ENCODE measurements around the gene CERK. TPM values are rescaled to one million over a fixed set of nuclear protein-coding genes. Genes with fewer than 3 reads are reported as not detected.

CERK gene
- total and polyA plus RNA-seq, 2 of the 13 experiments (the other 11 are each of a cell fraction or from before 2014, with no cell fraction given): 40.3 to 41.9 TPM

- no peak for TF ChIP-seq PRMT3 (CRISPR knock-in tag; IDR thresholded peaks at IDR 0.05; ENCODE audit: borderline replicate concordance, low read depth)
- TF ChIP-seq NFE2L1 (CRISPR knock-in tag; IDR thresholded peaks at IDR 0.05; ENCODE audit: borderline replicate concordance): no peak
- TF ChIP-seq, protein P1, sequence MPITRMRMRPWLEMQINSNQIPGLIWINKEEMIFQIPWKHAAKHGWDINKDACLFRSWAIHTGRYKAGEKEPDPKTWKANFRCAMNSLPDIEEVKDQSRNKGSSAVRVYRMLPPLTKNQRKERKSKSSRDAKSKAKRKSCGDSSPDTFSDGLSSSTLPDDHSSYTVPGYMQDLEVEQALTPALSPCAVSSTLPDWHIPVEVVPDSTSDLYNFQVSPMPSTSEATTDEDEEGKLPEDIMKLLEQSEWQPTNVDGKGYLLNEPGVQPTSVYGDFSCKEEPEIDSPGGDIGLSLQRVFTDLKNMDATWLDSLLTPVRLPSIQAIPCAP (CRISPR knock-in tag; IDR thresholded peaks at IDR 0.05; ENCODE audit: low read depth): no peak
- TF ChIP-seq ZSCAN25 (CRISPR knock-in tag; IDR thresholded peaks at IDR 0.05): peak; percentile 94
- TF ChIP-seq, protein P2, sequence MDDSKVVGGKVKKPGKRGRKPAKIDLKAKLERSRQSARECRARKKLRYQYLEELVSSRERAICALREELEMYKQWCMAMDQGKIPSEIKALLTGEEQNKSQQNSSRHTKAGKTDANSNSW (CRISPR knock-in tag; IDR thresholded peaks at IDR 0.05; ENCODE audit: borderline replicate concordance): no peak
- TF ChIP-seq MTA1 (CRISPR knock-in tag; IDR thresholded peaks at IDR 0.05; ENCODE audit: borderline replicate concordance): peak; percentile 85
- no peak for TF ChIP-seq TCF7L2 (IDR thresholded peaks at IDR 0.05; ENCODE audit: low read depth, low read length)
- TF ChIP-seq ZNF792 (CRISPR knock-in tag; IDR thresholded peaks at IDR 0.05): no peak
- TF ChIP-seq, protein P3, sequence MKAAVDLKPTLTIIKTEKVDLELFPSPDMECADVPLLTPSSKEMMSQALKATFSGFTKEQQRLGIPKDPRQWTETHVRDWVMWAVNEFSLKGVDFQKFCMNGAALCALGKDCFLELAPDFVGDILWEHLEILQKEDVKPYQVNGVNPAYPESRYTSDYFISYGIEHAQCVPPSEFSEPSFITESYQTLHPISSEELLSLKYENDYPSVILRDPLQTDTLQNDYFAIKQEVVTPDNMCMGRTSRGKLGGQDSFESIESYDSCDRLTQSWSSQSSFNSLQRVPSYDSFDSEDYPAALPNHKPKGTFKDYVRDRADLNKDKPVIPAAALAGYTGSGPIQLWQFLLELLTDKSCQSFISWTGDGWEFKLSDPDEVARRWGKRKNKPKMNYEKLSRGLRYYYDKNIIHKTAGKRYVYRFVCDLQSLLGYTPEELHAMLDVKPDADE (CRISPR knock-in tag; IDR thresholded peaks at IDR 0.05): no peak
- no peak for TF ChIP-seq ZNF432 (CRISPR knock-in tag; IDR thresholded peaks at IDR 0.05; ENCODE audit: borderline replicate concordance)
- peak; percentile 72 for TF ChIP-seq FOXA3 (CRISPR knock-in tag; IDR thresholded peaks at IDR 0.05)
- TF ChIP-seq FIP1L1 (IDR thresholded peaks at IDR 0.05; ENCODE audit: borderline replicate concordance, insufficient read depth, low read depth, low read length): no peak
- TF ChIP-seq SALL1 (CRISPR knock-in tag; IDR thresholded peaks at IDR 0.05): peak; percentile 87
- no peak for TF ChIP-seq TEAD2 (CRISPR knock-in tag; IDR thresholded peaks at IDR 0.05)
- no peak for TF ChIP-seq LCORL (IDR thresholded peaks at IDR 0.05)
- peak; percentile 71; the same call in 1 of the 2 replicates for TF ChIP-seq LCORL (CRISPR knock-in tag; IDR thresholded peaks at IDR 0.05)
- no peak for TF ChIP-seq ZFAT (CRISPR knock-in tag; conservative IDR thresholded peaks at IDR 0.05)
- no peak for TF ChIP-seq NFE2L2 (IDR thresholded peaks at IDR 0.05; ENCODE audit: low read length)
- TF ChIP-seq ZBTB21 (CRISPR knock-in tag; IDR thresholded peaks at IDR 0.05): no peak
- TF ChIP-seq SUZ12 (IDR thresholded peaks at IDR 0.05; ENCODE audit: low read depth, low read length): no peak
- TF ChIP-seq, protein P4, sequence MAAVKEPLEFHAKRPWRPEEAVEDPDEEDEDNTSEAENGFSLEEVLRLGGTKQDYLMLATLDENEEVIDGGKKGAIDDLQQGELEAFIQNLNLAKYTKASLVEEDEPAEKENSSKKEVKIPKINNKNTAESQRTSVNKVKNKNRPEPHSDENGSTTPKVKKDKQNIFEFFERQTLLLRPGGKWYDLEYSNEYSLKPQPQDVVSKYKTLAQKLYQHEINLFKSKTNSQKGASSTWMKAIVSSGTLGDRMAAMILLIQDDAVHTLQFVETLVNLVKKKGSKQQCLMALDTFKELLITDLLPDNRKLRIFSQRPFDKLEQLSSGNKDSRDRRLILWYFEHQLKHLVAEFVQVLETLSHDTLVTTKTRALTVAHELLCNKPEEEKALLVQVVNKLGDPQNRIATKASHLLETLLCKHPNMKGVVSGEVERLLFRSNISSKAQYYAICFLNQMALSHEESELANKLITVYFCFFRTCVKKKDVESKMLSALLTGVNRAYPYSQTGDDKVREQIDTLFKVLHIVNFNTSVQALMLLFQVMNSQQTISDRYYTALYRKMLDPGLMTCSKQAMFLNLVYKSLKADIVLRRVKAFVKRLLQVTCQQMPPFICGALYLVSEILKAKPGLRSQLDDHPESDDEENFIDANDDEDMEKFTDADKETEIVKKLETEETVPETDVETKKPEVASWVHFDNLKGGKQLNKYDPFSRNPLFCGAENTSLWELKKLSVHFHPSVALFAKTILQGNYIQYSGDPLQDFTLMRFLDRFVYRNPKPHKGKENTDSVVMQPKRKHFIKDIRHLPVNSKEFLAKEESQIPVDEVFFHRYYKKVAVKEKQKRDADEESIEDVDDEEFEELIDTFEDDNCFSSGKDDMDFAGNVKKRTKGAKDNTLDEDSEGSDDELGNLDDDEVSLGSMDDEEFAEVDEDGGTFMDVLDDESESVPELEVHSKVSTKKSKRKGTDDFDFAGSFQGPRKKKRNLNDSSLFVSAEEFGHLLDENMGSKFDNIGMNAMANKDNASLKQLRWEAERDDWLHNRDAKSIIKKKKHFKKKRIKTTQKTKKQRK (IDR thresholded peaks at IDR 0.05; ENCODE audit: low read length): no peak
- TF ChIP-seq SP140L (CRISPR knock-in tag; IDR thresholded peaks at IDR 0.05; ENCODE audit: borderline replicate concordance): no peak
These were observed 85.8 kb downstream of the CERK start (continued) for GRCh38 chr22:46652081-46652846.

All from HepG2 (cell line).